ENCODE measurements around the gene S100A2.

- TF ChIP-seq CTCF (IDR thresholded peaks at IDR 0.05) (no peak), POLR2A (IDR thresholded peaks at IDR 0.05) (no peak)
Measured at GRCh38 chr1:153542956-153543711, 22.5 kb downstream of the S100A2 start.

Measured in tibial nerve (tissue), 3 donors.